ENCODE measurements around the gene CFTR. TPM values are rescaled to one million over a fixed set of nuclear protein-coding genes. Genes with fewer than 3 reads are reported as not detected.

CFTR gene
- total and polyA plus RNA-seq, 10 of the 15 experiments (the other 5 are each of a cell fraction or from before 2014, with no cell fraction given) = 0.02 to 2.3 (median 0.21) TPM; not detected in 1

DNA sequence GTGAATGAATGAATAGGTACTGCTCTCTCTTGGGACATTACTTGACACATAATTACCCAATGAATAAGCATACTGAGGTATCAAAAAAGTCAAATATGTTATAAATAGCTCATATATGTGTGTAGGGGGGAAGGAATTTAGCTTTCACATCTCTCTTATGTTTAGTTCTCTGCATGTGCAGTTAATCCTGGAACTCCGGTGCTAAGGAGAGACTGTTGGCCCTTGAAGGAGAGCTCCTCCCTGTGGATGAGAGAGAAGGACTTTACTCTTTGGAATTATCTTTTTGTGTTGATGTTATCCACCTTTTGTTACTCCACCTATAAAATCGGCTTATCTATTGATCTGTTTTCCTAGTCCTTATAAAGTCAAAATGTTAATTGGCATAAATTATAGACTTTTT is 1.2 kb downstream of the CFTR start:
- ChIA-PET CTCF (interaction anchor here (0.5 to 1.9 kb wide), 15 partner anchors 10 to 1159 kb away, joined by 3 to 14 read pairs (median 3); no protein-coding TSS in a partner anchor), POLR2A (interaction anchor here (0.9 to 1.1 kb wide), 2 partner anchors 11 to 195 kb away, joined by 3 read pairs; no protein-coding TSS in a partner anchor), RAD21 (ENCODE audit: unreplicated experiment) (interaction anchor here (0.6 to 2.0 kb wide), 7 partner anchors 22 to 235 kb away, joined by 3 to 7 read pairs (median 3); no protein-coding TSS in a partner anchor), SMC1A (ENCODE audit: uncharacterized antibody, unreplicated experiment) (interaction anchor here (0.9 to 3.2 kb wide), 14 partner anchors 8 to 205 kb away, joined by 3 to 17 read pairs (median 4); no protein-coding TSS in a partner anchor)
- Histone ChIP-seq H3K4me1 (ENCODE audit: control insufficient read depth, insufficient read depth, low read length) (no peaks in the 10 kb centered on the region), H3K9ac (ENCODE audit: control insufficient read depth, insufficient read depth, low read length) (no peak overlapping the region), H4K20me1 (ENCODE audit: control insufficient read depth, insufficient read depth) (no peaks in the 10 kb centered on the region), H3K27me3 (replicated peaks in 1 of 2; ENCODE audit: control insufficient read depth in 2 of 2, insufficient read depth in 2 of 2, low read length in 1 of 2) (peaks cover 0 to 6% of the 10 kb centered on the region in 2 experiments; a peak in 2 of 4 replicates), H3K27ac (ENCODE audit: control insufficient read depth, insufficient read depth) (no peak overlapping the region), H2AFZ (ENCODE audit: control insufficient read depth, low read depth, low read length) (no peak overlapping the region), H3K36me3 (ENCODE audit: control insufficient read depth in 2 of 2, insufficient read depth in 2 of 2, low read length in 1 of 2) (no peaks in the 10 kb centered on the region), H3K79me2 (ENCODE audit: control insufficient read depth, insufficient read depth, low read length) (no peaks in the 10 kb centered on the region), H3K9me3 (replicated peaks; ENCODE audit: control insufficient read depth, insufficient read depth, low read length) (no peaks in the 10 kb centered on the region), H3K4me3 (no peak overlapping the region), H3K4me2 (ENCODE audit: control insufficient read depth, insufficient read depth) (no peak overlapping the region)
- no TSS peak for BruUV-seq (replicated peaks)
- ATAC-seq = no peak; the same call in 1 of the 3 replicates
- intact Hi-C loops (cut with micrococcal nuclease; ENCODE audit: unreplicated experiment) = no loop called here
- WGBS (ENCODE audit: insufficient coverage, insufficient replicate concordance, low lambda C conversion rate, missing lambda C conversion rate) = 14% methylated on average over 2 of the region's 2 CpGs
- DNase-seq (ENCODE audit: low read depth, low spot score) = no peak
- no peak for FAIRE-seq
- TF ChIP-seq, protein P1, sequence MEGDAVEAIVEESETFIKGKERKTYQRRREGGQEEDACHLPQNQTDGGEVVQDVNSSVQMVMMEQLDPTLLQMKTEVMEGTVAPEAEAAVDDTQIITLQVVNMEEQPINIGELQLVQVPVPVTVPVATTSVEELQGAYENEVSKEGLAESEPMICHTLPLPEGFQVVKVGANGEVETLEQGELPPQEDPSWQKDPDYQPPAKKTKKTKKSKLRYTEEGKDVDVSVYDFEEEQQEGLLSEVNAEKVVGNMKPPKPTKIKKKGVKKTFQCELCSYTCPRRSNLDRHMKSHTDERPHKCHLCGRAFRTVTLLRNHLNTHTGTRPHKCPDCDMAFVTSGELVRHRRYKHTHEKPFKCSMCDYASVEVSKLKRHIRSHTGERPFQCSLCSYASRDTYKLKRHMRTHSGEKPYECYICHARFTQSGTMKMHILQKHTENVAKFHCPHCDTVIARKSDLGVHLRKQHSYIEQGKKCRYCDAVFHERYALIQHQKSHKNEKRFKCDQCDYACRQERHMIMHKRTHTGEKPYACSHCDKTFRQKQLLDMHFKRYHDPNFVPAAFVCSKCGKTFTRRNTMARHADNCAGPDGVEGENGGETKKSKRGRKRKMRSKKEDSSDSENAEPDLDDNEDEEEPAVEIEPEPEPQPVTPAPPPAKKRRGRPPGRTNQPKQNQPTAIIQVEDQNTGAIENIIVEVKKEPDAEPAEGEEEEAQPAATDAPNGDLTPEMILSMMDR (IDR thresholded peaks at IDR 0.05 in 2 of 3, conservative IDR thresholded peaks at IDR 0.05 in 1 of 3; ENCODE audit: control insufficient read depth in 2 of 3, extremely low read depth in 1 of 3, insufficient read depth in 1 of 3, low read depth in 3 of 3, low read length in 3 of 3) = peak in 1 of 3 experiments; percentile 25; a peak in 1 of 6 replicates
- TF ChIP-seq SUPT20H (IDR thresholded peaks at IDR 0.05; ENCODE audit: borderline replicate concordance, control insufficient read depth, low read depth, low read length) (no peak), LARP7 (IDR thresholded peaks at IDR 0.05) (no peak), SMAD1 (IDR thresholded peaks at IDR 0.05; ENCODE audit: low read depth, partially characterized antibody) (no peak), NR2C2 (IDR thresholded peaks at IDR 0.05; ENCODE audit: borderline replicate concordance, control insufficient read depth, insufficient read length, low read depth) (no peak), POLR2AphosphoS2 (IDR thresholded peaks at IDR 0.05; ENCODE audit: low read depth, low read length) (no peak), PAX5 (IDR thresholded peaks at IDR 0.05; ENCODE audit: borderline replicate concordance, low read depth, low read length) (no peak), ZNF207 (IDR thresholded peaks at IDR 0.05; ENCODE audit: borderline replicate concordance) (no peak), SMC3 (IDR thresholded peaks at IDR 0.05; ENCODE audit: borderline replicate concordance, low read length) (peak; percentile 4; the same call in 1 of the 2 replicates), CEBPB (IDR thresholded peaks at IDR 0.05; ENCODE audit: borderline replicate concordance in 1 of 2, low read depth in 2 of 2, low read length in 2 of 2) (no peak), YBX1 (IDR thresholded peaks at IDR 0.05) (no peak), MYC (IDR thresholded peaks at IDR 0.05; ENCODE audit: insufficient read depth, insufficient read length, insufficient replicate concordance, low read length, severe bottlenecking) (no peak)
- TF ChIP-seq, protein P2, sequence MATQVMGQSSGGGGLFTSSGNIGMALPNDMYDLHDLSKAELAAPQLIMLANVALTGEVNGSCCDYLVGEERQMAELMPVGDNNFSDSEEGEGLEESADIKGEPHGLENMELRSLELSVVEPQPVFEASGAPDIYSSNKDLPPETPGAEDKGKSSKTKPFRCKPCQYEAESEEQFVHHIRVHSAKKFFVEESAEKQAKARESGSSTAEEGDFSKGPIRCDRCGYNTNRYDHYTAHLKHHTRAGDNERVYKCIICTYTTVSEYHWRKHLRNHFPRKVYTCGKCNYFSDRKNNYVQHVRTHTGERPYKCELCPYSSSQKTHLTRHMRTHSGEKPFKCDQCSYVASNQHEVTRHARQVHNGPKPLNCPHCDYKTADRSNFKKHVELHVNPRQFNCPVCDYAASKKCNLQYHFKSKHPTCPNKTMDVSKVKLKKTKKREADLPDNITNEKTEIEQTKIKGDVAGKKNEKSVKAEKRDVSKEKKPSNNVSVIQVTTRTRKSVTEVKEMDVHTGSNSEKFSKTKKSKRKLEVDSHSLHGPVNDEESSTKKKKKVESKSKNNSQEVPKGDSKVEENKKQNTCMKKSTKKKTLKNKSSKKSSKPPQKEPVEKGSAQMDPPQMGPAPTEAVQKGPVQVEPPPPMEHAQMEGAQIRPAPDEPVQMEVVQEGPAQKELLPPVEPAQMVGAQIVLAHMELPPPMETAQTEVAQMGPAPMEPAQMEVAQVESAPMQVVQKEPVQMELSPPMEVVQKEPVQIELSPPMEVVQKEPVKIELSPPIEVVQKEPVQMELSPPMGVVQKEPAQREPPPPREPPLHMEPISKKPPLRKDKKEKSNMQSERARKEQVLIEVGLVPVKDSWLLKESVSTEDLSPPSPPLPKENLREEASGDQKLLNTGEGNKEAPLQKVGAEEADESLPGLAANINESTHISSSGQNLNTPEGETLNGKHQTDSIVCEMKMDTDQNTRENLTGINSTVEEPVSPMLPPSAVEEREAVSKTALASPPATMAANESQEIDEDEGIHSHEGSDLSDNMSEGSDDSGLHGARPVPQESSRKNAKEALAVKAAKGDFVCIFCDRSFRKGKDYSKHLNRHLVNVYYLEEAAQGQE (IDR thresholded peaks at IDR 0.05; ENCODE audit: low read depth, low read length) = no peak
- in situ Hi-C loops (cut with MboI) = no loop called here

Data from GM12878 (cell line).